GM12801 (cell line): ENCODE measurements around the gene DCC.

ENCODE experiments used
- CTCF ChIP-seq: IDR thresholded peaks from one replicate; pipeline ENCODE4 v1.5.1; 2011; ENCODE audit warnings: control low read depth; ENCODE audit not compliant: insufficient read length; ENCODE audit errors: extremely low read depth

Gene DCC

GRCh38 chr18:52588931-52589330, 248.9 kb downstream of the DCC start:
- TF ChIP-seq CTCF = no peak

- TF ChIP-seq CTCF = no peak
These were observed 256.9 kb downstream of the DCC start for GRCh38 chr18:52596748-52597435.

DNA sequence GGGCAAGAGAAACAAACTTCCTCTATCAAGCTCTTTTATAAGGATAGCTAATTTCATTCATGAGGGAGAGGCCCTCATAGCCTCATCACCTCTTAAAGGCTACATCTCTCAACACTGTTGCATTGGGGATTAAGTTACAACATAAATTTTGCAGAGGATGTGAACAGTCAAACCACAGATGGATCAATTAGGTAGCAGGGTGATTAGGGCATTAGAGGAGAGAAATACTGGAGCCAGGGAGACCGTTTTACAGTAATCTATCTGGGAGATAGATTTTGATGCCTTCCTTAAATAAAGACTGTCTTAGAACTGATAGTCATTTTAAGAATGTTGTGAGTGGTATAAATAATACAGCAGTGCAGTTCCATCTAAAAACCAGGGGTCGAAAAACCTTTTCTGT, 258.9 kb downstream of the DCC start:
- TF ChIP-seq CTCF = no peak

GRCh38 chr18:52602820-52603219, 262.8 kb downstream of the DCC start:
- TF ChIP-seq CTCF = no peak

DNA sequence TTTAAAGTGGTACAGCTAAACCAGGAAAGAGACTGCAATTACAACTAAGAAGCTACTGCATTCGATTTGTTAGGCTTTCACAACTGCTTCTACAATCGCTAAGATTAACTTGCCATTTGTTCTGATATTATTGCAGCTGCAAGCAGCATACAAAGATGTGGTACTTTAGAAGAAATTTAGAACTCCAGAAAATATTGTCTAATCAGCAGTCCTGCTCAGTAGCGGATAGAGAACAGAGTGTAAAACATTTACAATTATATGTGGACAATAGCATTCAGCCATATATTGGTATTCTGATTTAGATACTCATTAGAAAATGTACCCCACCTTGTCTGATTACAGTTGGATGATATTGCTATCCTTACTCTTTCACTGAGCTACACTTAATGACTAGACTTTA, 265.3 kb downstream of the DCC start:
- TF ChIP-seq CTCF = no peak

DNA sequence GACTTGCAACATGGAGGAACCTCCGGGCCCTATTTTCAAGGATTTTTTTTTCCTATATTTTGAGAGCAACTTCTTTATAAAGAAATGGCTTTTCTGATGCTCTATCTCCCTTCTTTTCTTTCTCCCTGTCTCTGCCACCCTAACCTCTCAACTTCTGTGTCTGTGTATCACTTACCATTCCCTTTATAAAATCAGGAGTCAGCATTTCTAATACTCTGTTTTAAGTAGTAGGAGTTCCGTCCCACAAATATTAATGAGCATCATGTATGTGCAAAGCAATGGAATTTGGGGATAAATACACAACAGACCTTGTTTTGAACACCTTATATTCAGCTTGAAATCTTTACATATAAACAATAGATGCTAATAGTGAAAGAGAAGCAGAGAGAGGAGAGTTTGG, 268.0 kb downstream of the DCC start:
- no peak for TF ChIP-seq CTCF

- TF ChIP-seq CTCF = no peak
These were observed 270.6 kb downstream of the DCC start for GRCh38 chr18:52610451-52611115.
